Kidney tubule cell (primary cell): ENCODE measurements around the gene DOK7.

ENCODE experiments used
- DNase-seq: peaks from one replicate; pipeline ENCODE4 v3.0.0-alpha.2; 2018; ENCODE audit warnings: low spot score

Gene DOK7

GRCh38 chr4:3462790-3463415 lies at the start of gene DOK7:
TSS of gene DOK7 (plus strand) at chr4:3463306. CDS start at chr4:3463376, 70 bp downstream.
- no peak for DNase-seq

- DNase-seq, result no peak
Observed at GRCh38 chr4:3413675-3414420, 49.3 kb upstream of the DOK7 start.

DNA sequence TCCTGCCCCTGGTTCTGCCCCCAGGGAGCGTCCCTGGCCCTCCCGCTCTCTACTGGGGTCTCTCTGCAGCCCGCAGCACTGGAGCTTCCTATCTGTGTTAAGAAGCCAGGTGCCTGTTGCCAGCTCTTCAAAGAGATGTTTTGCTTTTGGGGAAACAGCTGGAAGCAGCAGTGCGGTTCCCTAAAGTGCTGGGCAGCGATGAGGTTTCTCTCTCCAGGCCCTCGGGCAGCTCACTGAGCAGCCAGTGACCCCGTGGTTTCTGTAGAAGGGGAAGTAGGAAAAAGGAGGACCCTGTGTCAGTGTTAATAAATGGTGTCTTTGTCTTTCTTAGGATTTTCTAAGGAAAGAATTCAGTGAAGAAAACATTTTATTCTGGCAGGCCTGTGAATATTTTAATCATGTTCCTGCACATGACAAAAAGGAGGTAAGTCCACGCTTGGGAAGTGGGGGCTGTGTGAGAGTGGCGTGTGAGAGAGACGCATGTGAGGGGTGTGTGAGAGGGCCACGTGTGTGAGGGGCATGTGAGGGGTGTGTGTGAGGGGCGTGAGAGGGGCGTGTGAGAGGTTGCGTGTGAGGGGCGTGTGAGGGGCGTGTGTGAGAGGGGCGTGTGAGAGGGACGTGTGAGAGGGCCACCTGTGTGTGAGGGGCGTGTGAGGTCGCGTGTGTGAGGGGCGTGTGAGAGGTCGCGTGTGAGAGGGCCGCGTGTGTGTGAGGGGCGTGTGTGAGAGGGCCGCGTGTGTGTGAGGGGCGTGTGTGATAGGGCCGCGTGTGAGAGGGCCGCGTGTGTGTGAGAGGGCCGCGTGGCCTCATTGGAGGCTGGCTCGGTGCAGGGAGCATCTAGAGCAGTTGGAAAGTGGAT lies 48.5 kb upstream of the DOK7 start:
- no peak for DNase-seq

- no peak for DNase-seq
Observed at GRCh38 chr4:3415471-3416141, 47.5 kb upstream of the DOK7 start.

DNA sequence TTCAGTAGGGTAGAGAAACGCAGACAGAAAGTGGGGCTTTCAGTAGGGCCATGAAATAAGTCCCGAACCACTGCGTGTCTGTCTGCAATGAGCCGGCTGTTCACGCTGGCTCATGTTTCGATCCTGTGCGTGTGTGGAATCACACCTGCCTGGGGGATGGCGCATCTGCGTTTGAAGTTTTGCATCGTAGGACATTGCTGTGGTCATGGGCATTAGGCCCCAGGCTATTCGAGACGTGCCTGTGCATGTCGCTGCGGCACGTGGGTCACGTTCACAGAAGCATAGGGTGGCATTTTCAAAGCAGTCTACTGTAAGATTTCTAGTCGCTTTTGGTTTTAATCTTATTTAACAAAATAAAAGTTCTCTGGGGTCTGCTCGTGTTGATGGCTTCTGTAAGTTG lies 46.8 kb upstream of the DOK7 start:
- no peak for DNase-seq

DNA sequence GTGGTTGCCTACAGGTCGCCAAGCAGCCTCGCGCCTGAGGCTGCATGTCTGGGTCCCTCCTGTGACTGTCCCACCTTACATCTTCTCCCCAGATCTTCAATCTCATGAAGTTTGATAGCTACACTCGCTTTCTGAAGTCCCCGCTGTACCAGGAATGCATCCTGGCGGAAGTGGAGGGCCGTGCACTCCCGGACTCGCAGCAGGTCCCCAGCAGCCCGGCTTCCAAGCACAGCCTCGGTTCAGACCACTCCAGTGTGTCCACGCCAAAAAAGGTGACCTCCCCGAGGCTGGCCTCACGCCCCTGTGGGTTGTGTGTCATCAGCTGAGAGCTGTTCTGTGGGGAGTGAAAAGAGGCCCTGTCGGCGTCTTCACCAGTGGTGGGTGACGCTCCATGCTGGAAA lies 46.3 kb upstream of the DOK7 start:
- no peak for DNase-seq

- no peak for DNase-seq
Observed at GRCh38 chr4:3417448-3417847, 45.7 kb upstream of the DOK7 start.

GRCh38 chr4:3418029-3418762 lies 44.9 kb upstream of the DOK7 start:
- DNase-seq, result no peak

DNA sequence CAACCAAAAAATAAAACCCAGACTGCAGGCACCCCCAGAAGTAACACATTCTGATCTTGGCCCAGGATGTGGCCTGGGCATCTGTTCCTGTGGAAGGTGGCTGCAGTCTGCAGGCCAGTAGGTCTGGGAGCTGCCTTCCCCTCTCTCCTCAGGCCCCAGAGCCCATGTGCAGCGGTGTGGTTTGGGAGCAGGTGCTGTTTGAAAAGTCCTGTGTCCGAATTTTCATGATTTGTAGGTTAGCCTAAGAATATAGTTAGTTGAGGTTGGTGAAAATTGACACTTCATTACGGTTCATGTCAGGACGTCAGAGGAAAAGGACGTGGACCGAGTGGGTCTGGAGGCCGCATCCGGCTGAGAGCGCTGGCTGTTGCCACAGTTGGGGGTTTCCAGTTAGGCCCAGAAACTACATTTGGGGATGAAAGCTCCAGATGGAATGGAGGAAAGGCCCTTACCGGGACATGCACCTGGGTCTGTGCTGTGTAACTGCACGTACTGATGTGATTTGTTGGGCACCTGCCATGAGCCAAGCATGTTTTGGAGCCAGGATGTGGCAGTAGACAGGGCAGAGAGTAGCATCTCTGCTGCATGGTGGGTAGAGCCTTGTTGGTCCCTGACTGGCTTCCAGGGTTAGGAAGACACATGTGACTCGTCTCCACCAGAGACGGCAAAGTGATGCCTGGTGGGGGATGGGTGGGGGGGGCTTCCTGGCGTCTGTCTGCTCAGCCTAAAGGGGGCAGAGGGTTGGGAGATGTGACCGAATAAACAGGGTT lies 43.1 kb upstream of the DOK7 start:
- no peak for DNase-seq

- no peak for DNase-seq
Observed at GRCh38 chr4:3420606-3420955, 42.5 kb upstream of the DOK7 start.

GRCh38 chr4:3420956-3421355 lies 42.1 kb upstream of the DOK7 start:
- DNase-seq, result no peak

- no peak for DNase-seq
Observed at GRCh38 chr4:3421470-3421869, 41.6 kb upstream of the DOK7 start.

DNA sequence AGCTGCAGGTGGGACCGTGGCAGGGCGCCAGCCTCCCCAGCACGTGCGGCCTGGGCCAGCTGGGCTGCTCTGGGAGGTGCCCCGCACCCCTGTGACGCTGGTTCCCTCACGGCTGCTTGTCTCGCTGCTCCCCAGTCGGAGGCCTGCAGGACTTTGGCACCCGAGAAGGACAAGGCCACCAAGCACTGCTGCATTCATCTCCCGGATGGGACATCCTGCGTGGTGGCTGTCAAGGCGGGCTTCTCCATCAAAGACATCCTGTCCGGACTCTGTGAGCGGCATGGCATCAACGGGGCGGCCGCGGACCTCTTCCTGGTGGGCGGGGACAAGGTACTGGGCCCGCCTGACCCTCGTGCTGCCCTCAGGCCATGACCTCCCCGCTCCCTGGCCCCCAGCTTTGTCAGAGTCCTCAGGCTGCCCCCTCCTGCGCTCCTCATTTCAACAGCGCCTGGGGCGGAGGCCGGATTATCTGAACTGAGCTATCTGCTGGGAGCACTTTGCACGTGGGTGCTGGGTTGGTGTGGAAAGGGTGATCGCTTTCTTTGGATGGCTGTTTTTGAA lies 40.8 kb upstream of the DOK7 start:
- no peak for DNase-seq

- no peak for DNase-seq
Observed at GRCh38 chr4:3422808-3423297, 40.3 kb upstream of the DOK7 start.

GRCh38 chr4:3423406-3423805 lies 39.7 kb upstream of the DOK7 start:
- DNase-seq, result no peak

GRCh38 chr4:3423952-3424351 lies 39.2 kb upstream of the DOK7 start:
- DNase-seq, result no peak

- DNase-seq, result no peak
Observed at GRCh38 chr4:3424522-3425095, 38.5 kb upstream of the DOK7 start.

GRCh38 chr4:3426465-3427133 lies 36.5 kb upstream of the DOK7 start:
- DNase-seq, result no peak

DNA sequence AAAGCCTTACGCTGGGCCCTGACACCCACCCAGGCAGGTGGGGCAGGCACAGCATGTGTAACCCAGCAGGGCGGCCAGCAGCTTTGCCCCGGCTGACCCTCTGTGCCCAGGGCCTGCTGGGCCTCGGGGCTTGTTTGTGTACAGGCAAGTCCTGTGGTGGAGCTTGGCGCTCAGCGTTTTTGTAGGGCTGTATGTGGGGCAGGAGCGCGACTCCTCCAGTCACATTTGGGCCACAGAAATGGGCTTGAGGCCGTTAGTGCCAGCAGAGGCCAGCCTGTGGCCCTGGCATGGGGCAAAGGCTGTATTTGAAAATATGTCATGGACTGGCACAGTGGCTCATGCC lies 36.0 kb upstream of the DOK7 start:
- no peak for DNase-seq
